Cardiac fibroblast (primary cell): Measurements from ENCODE around the gene PCSK9.
"Not testable (repeated sequence)": the region's sequence is repeated elsewhere in the genome, so short reads cannot be mapped to it uniquely, and the experiment has no call there.

Experiments used
- DNase-seq, 2 donors: peaks; one replicate each; pipeline versions ENCODE4 v3.0.0 to v3.0.0-alpha.2; 2010; ENCODE audit warnings: low read depth in 2 of 2
- H3K4me3 ChIP-seq, 2 donors: replicated peaks in 1 of 2; 1 replicate in 1 of 2; 2 replicates in 1 of 2; pipeline ENCODE4 v1.5.1; 2011; ENCODE audit warnings: low read depth in 2 of 2, low read length in 2 of 2, mild to moderate bottlenecking in 2 of 2, moderate library complexity in 1 of 2
- TF ChIP-seq, protein P1 (sequence below): IDR thresholded peaks from one replicate; pipeline ENCODE4 v1.5.1; 2011; ENCODE audit warnings: low read depth, mild to moderate bottlenecking, low read length, inconsistent platforms

PCSK9 gene

DNA sequence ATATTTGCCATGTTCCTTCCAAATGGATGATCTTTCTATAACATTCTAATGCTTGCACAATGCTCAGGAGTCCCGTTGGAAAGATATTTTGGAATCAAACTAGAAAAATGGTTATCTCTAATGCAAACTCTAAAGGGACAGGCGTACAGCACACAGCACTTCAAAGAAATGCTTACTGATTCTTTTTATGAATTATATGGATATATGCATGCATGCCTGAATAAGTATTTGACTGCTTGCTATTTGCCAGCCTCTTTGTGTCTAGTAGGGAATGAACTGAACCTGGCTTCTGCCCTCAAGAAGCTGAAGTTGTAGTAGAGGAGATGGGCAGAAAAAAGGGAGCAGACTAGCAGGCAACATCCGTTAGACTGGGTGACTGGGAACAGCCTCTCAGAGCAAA is 48.1 kb downstream of the PCSK9 start:
- H3K4me3 ChIP-seq = no peak overlapping the region
- TF ChIP-seq, protein P1, sequence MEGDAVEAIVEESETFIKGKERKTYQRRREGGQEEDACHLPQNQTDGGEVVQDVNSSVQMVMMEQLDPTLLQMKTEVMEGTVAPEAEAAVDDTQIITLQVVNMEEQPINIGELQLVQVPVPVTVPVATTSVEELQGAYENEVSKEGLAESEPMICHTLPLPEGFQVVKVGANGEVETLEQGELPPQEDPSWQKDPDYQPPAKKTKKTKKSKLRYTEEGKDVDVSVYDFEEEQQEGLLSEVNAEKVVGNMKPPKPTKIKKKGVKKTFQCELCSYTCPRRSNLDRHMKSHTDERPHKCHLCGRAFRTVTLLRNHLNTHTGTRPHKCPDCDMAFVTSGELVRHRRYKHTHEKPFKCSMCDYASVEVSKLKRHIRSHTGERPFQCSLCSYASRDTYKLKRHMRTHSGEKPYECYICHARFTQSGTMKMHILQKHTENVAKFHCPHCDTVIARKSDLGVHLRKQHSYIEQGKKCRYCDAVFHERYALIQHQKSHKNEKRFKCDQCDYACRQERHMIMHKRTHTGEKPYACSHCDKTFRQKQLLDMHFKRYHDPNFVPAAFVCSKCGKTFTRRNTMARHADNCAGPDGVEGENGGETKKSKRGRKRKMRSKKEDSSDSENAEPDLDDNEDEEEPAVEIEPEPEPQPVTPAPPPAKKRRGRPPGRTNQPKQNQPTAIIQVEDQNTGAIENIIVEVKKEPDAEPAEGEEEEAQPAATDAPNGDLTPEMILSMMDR = no peak

DNA sequence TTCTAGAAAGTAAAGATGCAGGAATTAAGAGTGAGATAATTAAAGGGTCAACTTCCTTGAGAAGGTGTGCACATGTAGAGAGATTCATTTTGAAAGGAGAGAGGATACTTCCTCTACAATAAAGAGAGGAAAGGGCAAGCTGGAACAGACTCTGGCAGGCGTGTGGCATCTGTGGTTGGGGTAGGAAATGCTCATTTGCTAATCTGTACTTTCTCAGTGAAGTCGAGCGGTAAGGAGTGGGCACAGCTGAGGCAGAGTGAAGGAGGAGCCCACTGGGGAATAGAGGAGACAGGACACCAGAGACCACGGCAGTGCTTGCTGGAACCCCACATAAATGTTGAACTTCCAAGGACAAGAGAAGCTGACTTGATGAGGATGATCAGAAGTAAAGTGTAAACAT is 49.1 kb downstream of the PCSK9 start:
- no peak overlapping the region for H3K4me3 ChIP-seq
- DNase-seq = no peak
- TF ChIP-seq, protein P1 = no peak

More for the DNA sequence above, 48.1 kb downstream of the PCSK9 start:
- no peak for DNase-seq

DNA sequence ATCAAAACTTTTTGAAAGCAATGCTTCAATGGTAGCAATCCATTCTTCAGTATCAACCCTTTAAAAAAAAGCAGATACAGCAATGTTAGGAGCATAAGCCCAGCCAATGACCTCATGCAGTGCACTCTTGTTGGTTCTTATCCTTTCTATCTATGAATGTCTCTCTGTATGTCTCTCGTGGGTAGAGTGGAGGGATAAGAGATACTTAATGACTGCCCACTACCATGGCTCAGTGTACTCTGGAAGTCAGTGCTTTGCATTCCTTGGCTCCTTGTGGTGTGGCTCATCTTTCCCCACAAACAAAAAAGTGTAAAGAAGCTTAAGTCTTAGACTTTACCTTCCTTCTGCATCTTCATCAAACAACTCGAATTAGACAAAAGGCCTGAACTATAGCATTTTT is 50.3 kb downstream of the PCSK9 start:
- TF ChIP-seq, protein P1 = no peak
- H3K4me3 ChIP-seq = no peak overlapping the region
- peak in 1 of 2 donors; percentile 5 for DNase-seq

DNA sequence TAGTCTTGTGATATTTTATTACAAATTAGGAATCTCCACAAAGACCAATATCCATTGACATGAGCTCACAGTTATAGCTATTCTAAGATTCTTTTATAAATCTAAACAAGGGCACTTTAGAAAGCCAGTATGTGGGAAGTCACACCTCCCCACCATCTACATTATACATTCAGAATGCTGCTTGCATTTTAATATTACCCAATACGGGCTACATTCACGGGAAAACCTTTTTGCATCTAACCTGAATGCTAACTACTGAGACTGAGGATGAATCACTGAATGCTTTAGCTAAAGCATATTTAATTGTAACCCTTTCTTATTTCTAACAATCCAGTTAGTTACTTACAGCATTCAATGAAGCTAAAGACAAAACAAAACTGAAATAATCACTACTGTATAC is 53.1 kb downstream of the PCSK9 start:
- no peak overlapping the region for H3K4me3 ChIP-seq
- TF ChIP-seq, protein P1 = no peak
- DNase-seq = no peak

DNA sequence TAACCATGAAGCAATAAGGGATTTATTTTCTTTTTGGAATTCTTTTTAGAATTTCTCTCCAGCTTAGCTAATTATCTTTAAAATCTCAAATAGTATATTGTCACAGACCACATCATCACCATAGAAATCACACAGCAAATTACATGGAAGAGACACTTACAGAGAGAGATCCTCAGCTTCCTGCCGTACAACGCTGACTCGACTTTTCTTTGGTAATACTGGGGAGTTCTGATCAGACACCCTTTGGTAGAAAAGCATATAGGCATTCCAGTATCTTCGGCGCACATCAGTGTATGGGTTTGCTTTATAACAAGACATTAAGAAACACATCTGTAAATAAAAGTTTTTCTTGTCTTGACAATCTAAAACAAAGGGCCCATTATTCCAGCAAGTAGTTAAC is 55.7 kb downstream of the PCSK9 start:
- TF ChIP-seq, protein P1 = no peak
- H3K4me3 ChIP-seq = no peak overlapping the region
- DNase-seq = no peak

DNA sequence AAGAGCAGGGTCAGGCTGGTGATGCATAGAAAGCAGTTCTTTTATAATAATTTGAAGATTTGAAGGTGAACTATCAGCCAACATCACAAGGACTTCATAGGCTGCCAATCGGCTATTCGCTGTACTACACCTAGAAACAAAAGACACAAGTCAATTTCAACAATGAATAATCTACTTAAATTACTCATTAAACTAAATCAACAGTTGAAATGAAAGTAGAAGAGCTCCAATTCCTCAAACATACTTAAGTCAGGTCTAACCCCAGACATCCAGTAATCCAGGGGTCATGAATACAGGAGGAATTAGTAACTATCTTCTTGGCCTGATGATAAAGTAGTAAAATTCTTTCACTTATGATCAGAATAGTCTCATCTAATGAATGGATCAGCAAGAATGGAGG is 64.5 kb downstream of the PCSK9 start:
- no peak for DNase-seq
- H3K4me3 ChIP-seq = no peak overlapping the region
- TF ChIP-seq, protein P1 = no peak

DNA sequence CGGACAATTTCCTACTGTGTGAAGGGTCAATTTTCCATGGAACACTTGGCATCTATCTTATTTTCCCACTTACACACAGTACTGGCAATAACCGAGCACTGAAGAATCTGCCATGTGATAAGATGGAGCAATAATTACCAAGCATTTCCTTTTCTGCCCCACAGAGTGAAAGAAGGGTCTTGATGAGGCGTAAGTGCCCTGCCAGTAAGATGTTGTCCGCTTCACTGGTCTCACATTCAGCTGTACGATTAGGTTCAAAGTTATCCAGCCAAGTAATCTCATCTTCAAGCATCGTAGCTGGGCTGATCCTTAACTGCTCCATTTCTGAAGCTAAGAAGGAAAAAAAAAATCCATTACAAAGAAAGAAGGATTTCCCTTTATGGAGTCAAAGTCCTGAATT is 67.8 kb downstream of the PCSK9 start:
- no peak overlapping the region for H3K4me3 ChIP-seq
- DNase-seq = peak in 1 of 2 donors; percentile 9
- TF ChIP-seq, protein P1 = no peak

DNA sequence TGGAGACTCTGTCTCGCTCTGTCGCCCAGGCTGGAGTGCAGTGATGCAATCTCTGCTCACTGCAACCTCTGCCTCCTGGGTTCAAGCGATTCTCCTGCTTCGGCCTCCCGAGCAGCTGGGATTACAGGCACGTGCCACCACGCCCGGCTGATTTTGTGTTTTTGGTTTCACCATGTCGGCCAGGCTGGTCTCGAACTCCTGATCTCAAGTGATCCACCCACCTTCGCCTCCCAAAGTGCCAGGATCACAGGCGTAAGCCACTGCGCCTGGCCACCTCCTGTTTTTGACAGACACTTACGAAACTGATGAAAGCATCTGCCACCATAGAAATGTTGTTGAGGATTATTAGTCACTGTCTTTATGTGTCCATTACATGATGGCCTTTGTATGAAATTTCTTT is 69.7 kb downstream of the PCSK9 start:
- not testable (repeated sequence) for DNase-seq, H3K4me3 ChIP-seq
